ENCODE measurements around the gene DMXL1.

Gene DMXL1

DNA sequence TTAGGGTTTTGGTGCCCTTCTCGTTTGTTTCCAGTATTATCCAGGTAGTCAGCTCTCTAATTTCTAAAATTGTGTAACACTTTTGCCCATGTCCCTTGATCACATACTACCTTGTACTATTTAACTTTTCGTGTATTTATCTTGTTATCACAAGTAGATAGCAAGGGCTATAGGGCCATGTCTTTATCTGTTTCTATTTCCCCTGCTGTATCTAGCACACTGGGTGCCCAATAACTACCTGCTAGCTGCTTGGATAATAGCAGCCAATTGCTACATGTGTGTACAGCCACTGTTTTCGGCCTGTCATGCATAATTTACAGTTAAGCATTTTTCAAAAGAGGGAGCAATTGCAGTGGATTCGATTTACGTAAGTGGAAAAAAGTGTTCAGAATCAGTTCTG is 220.2 kb downstream of the DMXL1 start:
- Histone ChIP-seq H2AFZ (ENCODE audit: low read depth) (no peak overlapping the region), H3K36me3 (ENCODE audit: insufficient read depth) (no peaks in the 10 kb centered on the region), H3K4me2 (no peak overlapping the region), H4K20me1 (ENCODE audit: insufficient read depth) (no peaks in the 10 kb centered on the region), H3K9ac (no peak overlapping the region), H3K4me3 (IDR thresholded peaks at IDR 0.05; ENCODE audit: insufficient read depth, low read depth, low read length) (no peak overlapping the region), H3K4me1 (ENCODE audit: low read depth, poor library complexity, severe bottlenecking) (peaks cover 10% of the 10 kb centered on the region), H3K79me2 (ENCODE audit: insufficient read depth, low read depth) (no peaks in the 10 kb centered on the region), H3K27ac (no peak overlapping the region), H3K27me3 (ENCODE audit: insufficient read depth, low read depth) (no peaks in the 10 kb centered on the region)
- TF ChIP-seq, protein P1, sequence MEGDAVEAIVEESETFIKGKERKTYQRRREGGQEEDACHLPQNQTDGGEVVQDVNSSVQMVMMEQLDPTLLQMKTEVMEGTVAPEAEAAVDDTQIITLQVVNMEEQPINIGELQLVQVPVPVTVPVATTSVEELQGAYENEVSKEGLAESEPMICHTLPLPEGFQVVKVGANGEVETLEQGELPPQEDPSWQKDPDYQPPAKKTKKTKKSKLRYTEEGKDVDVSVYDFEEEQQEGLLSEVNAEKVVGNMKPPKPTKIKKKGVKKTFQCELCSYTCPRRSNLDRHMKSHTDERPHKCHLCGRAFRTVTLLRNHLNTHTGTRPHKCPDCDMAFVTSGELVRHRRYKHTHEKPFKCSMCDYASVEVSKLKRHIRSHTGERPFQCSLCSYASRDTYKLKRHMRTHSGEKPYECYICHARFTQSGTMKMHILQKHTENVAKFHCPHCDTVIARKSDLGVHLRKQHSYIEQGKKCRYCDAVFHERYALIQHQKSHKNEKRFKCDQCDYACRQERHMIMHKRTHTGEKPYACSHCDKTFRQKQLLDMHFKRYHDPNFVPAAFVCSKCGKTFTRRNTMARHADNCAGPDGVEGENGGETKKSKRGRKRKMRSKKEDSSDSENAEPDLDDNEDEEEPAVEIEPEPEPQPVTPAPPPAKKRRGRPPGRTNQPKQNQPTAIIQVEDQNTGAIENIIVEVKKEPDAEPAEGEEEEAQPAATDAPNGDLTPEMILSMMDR (conservative IDR thresholded peaks at IDR 0.05; ENCODE audit: low read depth, low read length), result no peak

- H3K4me1 ChIP-seq (ENCODE audit: low read depth, poor library complexity, severe bottlenecking), result peaks cover 10% of the 10 kb centered on the region
- no peak overlapping the region for H2AFZ ChIP-seq (ENCODE audit: low read depth)
- H3K9ac ChIP-seq, result no peak overlapping the region
- no peaks in the 10 kb centered on the region for H3K36me3 ChIP-seq (ENCODE audit: insufficient read depth)
- H3K27ac ChIP-seq, result no peak overlapping the region
- no peak overlapping the region for H3K4me3 ChIP-seq (IDR thresholded peaks at IDR 0.05; ENCODE audit: insufficient read depth, low read depth, low read length)
- no peaks in the 10 kb centered on the region for H3K79me2 ChIP-seq (ENCODE audit: insufficient read depth, low read depth)
- TF ChIP-seq, protein P1 (conservative IDR thresholded peaks at IDR 0.05; ENCODE audit: low read depth, low read length), result no peak
- no peaks in the 10 kb centered on the region for H3K27me3 ChIP-seq (ENCODE audit: insufficient read depth, low read depth)
- no peak overlapping the region for H3K4me2 ChIP-seq
- H4K20me1 ChIP-seq (ENCODE audit: insufficient read depth), result no peaks in the 10 kb centered on the region
Measured at GRCh38 chr5:119291877-119292276, 221.0 kb downstream of the DMXL1 start.

- no peak overlapping the region for H3K27ac ChIP-seq
- no peak overlapping the region for H3K4me2 ChIP-seq
- no peak overlapping the region for H2AFZ ChIP-seq (ENCODE audit: low read depth)
- H3K79me2 ChIP-seq (ENCODE audit: insufficient read depth, low read depth), result no peaks in the 10 kb centered on the region
- TF ChIP-seq, protein P1 (conservative IDR thresholded peaks at IDR 0.05; ENCODE audit: low read depth, low read length), result no peak
- no peak overlapping the region for H3K9ac ChIP-seq
- no peak overlapping the region for H3K4me3 ChIP-seq (IDR thresholded peaks at IDR 0.05; ENCODE audit: insufficient read depth, low read depth, low read length)
- H3K36me3 ChIP-seq (ENCODE audit: insufficient read depth), result no peaks in the 10 kb centered on the region
- H3K27me3 ChIP-seq (ENCODE audit: insufficient read depth, low read depth), result no peaks in the 10 kb centered on the region
- no peaks in the 10 kb centered on the region for H4K20me1 ChIP-seq (ENCODE audit: insufficient read depth)
- H3K4me1 ChIP-seq (ENCODE audit: low read depth, poor library complexity, severe bottlenecking), result peaks cover 10% of the 10 kb centered on the region
Measured at GRCh38 chr5:119292701-119293515, 222.0 kb downstream of the DMXL1 start.

DNA sequence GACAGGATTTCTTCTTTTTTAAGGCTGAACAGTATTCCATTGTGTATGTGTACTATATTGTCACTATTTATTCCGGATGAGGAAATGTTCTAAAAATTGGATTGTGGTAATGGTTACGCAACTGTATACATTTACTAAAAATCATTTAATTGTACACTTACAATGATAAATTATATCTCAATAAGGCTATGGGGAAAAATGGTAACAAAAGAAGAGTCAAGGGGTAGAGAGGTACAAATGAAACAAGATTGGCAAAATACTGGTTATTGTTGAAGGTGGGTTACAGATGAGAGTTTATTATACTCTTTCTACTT is 222.6 kb downstream of the DMXL1 start:
- Histone ChIP-seq H2AFZ (ENCODE audit: low read depth) (no peak overlapping the region), H3K4me1 (ENCODE audit: low read depth, poor library complexity, severe bottlenecking) (peaks cover 4% of the 10 kb centered on the region), H3K4me2 (no peak overlapping the region), H3K27ac (no peak overlapping the region), H3K4me3 (IDR thresholded peaks at IDR 0.05; ENCODE audit: insufficient read depth, low read depth, low read length) (no peak overlapping the region), H3K9ac (no peak overlapping the region), H3K79me2 (ENCODE audit: insufficient read depth, low read depth) (no peaks in the 10 kb centered on the region), H4K20me1 (ENCODE audit: insufficient read depth) (no peaks in the 10 kb centered on the region), H3K36me3 (ENCODE audit: insufficient read depth) (no peaks in the 10 kb centered on the region), H3K27me3 (ENCODE audit: insufficient read depth, low read depth) (no peaks in the 10 kb centered on the region)
- TF ChIP-seq, protein P1 (conservative IDR thresholded peaks at IDR 0.05; ENCODE audit: low read depth, low read length), result no peak

All from KMS-11 (cell line).